Measurements from ENCODE around the gene TRIM38.
"Not testable (repeated sequence)": the region's sequence is repeated elsewhere in the genome, so short reads cannot be mapped to it uniquely, and the experiment has no call there.

The TRIM38 gene

DNA sequence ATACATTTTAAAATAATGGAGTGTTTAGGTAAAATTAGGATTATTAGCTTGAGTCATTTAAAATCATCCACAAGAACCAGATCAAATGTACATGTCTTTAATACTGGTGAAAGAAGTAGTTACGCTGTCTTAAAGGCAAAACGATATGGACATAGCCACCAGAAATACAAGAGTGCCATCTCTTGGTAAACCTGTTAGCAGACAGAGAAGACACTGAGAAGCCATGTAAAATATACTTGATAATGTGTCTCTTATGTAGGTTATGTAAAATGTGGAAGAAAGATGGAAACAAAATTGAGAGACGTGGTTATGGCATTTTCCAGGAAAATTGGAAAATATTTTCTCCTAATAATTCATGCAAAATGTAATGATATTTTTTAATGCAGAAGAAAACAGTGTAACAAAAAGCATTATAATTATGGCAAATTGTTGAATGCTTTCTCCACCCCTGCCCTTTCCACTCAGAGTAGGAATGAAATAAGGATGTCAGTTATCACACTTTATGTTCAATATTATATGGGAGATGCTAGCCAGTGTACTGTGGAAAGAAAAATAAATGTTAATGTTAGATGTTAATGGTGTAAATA is 19.9 kb upstream of the TRIM38 start:
- DNase-seq = no peak

DNA sequence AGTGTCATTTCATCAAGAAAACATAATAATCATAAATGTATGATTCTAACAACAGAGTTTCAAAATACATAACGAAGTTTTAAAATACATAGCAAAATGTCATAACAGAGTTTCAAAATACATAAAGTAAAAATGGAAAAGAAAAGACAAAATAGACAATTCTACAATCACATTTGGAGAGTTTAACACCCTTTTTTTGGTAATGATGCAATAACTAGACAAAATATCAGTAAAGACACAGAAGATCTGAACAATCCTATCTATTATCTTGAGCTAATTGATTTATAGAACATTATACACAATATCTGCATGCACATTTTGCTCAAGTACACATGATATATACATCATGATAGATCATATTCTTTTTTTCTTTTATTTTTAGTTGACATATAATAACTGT is 18.7 kb upstream of the TRIM38 start:
- no peak for DNase-seq

DNA sequence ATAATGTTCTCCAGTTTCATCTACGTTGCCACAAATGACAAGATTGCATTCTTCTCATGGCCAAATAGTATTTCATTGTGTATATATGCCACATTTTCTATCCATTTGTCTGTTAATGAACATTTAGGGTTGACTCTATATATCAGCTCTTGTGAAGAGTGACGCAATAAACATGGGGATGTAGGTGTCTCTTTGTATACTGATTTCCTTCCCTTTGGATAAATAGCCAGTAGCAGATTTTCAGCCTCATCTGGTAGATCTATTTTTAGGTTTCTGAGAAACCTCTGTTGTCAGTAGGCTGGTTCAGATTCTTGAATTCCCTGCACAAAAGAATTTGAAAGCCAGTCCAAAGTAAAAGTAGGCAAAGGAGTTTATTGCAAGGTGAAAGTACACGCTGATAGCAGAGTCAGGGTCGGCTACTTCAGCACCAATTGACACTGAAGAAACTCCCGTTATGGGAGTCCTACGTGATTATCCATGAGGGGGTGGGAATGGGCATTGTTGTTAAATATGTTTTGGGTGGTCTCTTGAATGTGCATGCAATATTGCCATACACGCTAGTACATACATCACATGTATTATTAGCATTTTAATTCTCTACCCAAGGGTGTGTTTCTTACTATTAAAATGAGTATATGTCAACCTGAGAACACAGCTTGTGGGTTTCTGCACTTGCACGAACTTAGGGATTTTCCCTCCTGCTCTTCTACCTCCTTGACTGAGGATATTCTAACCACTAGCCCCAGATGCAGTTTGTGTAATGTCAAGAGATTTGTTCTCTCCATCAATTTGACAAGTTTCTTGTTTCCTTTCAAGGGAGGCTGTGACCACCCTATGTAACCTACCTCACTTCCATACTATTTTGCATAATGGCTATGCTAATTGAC is 17.7 kb upstream of the TRIM38 start:
- no peak for DNase-seq

DNA sequence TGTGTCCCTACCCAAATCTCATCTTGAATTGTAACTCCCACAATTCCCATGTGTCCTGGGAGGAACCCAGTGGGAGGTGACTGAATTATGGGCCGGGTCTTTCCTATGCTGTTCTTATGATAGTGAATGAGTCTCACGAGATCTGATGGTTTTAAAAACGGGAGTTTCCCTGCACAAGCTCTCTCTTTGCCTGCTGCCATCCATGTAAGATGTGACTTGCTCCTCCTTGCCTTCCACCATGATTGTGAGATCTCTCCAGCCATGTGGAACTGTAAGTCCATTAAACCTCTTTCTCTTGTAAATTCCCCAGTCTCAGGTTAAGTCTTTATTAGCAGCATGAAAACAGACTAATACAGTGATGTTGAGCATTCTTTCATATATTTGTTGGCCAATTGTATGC is 16.9 kb upstream of the TRIM38 start:
- DNase-seq = not testable (repeated sequence)

DNA sequence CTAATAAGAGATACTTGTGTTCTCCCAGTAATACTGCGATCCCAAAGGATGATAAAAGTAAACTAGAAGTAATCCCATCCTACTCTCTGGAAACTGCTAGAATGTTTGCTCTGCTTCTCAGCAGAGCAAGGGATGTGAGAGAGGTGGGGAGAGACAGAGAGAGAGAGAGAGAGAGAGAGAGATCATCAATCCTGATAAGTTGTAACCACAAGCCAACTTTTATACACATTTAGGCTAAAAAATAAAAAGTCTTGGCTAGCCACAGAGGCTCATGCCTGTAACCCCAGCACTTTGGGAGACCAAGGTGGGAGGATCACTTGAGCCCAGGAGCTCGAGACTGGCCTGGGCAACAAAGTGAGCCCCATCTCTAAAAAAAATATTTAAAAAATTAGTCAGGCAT is 16.0 kb upstream of the TRIM38 start:
- no peak for DNase-seq

DNA sequence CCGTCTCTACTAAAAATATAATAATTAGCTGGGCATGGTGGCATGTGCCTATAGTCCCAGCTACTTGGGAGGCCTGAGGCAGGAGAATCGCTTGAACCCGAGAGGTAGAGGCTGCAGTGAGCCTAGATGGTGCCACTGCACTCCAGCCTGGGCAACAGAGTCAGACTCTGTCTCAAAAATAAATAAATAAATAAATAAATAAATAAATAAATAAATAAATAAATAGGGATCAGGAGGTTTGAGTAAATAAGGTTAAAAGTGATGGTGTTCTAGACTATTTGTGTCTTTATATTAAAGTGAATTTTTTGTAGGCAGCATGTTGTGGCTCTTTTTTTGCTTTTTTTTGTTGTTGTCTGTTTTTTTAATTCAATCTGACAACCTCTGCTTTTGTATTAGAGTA is 15.1 kb upstream of the TRIM38 start:
- DNase-seq = not testable (repeated sequence)

DNA sequence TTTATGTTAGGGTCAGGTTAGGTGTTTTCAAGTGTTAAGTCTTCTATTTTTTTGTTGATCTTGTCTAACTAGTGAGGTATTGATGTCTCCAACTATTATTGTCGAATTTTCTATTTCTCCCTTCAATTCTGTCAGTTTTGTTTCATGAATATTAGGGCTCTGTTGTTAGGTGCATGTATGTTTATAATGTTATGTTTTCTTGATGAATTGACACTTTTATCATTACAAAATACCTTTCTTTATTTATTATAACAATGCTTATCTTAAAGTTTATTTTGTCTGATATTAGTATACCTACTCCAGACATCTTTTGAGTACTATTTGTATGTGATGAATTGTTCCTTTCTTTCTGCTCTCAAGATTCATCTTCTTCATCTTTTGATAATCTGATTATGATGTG is 12.9 kb upstream of the TRIM38 start:
- DNase-seq = no peak

DNA sequence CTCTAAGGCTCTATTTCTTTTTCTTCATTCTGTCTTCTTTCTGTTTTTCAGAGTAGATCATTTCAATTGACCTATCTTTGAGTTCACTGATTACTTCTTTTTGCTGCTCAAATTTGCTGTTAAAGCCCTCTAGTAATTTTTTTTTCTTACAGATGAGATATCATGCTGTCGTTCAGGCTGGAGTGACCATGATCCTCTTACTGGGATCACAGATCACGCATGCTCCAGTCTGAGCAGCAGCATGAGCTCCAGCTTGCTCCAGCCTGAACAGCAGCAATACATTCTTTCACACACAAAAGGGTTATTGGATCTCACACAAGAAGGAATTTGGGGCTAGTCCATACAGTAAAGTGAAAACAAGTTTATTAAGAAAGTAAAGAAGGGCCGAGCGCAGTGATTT is 12.3 kb upstream of the TRIM38 start:
- DNase-seq = no peak

DNA sequence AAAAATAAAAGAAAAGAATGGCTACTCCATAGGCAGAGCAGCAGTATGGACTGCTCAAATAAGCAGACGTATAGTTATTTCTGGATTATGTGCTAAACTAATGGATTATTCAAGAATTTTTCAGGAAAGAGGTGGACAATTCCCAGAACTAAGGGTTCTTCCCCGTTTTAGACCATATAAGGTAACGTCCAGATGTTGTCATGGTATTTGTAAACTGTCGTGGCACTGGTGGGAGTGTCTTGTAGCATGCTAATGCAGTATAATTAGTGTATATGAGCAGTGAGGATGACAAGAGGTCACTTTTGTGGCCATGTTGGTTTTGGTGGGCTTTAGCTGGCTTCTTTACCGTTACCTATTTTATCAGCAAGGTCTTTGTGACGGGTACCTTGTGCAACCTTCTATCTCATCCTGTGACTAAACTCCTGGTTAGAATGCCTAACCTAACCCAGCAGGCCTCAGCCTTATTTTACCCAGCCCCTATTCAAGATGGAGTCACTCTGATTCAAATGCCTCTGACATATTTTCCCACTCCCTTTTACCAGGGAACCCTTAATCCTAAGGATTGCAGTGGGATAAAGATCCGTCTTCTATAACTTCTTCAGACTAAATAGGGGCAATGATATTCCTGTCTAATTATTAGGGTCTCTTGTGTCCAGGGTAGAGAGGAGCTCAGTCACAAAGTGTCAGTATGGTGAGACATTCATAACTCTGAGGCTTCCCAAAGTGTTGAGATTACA is 11.1 kb upstream of the TRIM38 start:
- no peak for DNase-seq

DNA sequence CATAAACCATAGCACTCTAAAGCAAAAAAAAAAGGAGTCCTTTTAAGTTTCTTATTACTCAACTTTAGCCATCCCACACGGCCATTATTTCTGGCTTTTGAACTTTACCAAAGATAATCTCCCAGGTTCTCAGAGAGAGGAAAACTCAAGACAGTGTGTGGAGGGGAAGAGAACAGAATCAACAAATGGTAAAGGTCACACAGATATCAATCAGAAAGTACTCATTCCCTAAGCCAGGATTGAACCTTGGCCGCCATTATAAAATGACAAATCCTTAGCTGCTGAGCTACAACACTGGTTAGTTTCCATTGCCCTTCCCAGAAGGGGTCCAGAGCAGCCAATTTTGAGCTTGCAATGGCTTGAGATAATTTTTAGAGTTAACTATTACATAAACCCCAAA is 10.1 kb upstream of the TRIM38 start:
- no peak for DNase-seq

DNA sequence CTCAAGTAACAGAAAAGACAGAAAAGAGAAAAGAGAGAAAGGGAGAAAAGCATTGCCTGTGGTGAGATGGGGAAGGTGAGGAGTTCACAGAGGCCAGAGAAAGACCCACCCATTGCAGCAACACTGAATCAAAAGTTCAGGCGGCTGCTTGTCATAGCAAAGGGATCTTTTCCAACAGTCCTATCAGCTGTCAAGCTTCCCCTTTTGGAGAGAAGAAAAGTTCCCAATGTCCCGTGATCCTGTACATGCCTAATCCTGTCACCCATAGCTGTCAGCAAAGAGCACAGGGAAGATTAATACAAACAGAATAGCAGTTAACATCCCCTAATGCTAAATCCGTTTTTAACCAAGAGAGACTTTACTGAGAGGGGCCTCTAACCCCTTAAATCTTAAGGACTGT is 8.9 kb upstream of the TRIM38 start:
- DNase-seq = no peak

DNA sequence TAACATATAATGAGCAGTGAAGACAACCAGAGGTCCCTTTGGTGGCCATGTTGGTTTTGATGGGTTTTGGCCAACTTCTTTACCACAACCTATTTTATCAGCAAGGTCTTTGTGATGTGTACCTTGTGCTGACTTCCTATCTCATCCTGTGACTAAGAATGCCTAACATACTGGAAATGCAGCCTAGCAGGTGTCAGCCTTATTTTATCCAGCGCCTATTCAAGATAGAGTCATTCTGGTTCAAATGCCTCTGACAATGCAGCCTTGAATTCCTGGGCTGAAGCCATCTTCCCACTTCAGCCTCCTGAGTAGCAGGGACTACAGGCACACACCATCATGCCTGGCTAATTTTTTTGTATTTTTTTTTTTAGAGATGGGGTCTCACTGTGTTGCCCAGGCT is 7.8 kb upstream of the TRIM38 start:
- DNase-seq = no peak

DNA sequence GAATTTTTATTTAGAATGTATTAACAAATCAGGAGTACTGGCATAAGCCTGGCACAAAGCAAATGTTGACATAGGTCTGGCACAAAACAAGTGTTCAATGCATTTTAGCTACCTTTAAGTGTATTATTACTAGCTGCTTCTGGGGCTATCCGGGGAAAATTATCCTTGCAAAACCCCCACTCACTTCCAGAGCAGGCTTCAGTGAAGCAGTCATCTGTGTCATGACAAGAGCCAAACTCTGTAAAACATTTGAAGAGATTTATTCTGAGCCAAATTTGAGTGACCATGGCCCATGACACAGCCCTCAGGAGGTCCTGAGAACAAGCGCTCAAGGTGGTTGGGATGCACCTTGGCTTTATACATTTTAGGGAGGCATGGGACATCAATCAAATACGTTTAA is 6.4 kb upstream of the TRIM38 start:
- DNase-seq = no peak

DNA sequence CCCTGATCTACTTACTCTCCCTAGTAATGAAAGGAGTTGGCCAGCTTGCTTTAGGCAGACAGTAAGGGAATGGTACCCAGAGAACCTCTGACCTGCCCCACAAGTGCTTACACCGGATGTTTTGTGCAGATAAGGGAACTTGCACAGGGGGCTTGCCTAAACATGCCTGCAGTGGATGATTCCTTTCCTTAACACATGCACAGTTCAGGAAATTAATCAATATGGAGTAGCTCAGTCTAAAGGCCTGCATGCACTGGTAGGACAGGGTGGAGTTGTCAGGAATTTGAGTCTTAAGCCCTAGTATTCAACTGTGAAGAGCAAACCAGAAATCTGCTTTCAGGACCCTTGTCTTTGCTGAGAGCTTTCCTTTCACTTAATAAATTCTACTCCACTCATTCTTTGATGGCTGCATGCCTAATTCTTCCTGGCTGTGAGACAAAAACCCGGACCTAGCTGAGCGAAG is 3.9 kb upstream of the TRIM38 start:
- DNase-seq = no peak

DNA sequence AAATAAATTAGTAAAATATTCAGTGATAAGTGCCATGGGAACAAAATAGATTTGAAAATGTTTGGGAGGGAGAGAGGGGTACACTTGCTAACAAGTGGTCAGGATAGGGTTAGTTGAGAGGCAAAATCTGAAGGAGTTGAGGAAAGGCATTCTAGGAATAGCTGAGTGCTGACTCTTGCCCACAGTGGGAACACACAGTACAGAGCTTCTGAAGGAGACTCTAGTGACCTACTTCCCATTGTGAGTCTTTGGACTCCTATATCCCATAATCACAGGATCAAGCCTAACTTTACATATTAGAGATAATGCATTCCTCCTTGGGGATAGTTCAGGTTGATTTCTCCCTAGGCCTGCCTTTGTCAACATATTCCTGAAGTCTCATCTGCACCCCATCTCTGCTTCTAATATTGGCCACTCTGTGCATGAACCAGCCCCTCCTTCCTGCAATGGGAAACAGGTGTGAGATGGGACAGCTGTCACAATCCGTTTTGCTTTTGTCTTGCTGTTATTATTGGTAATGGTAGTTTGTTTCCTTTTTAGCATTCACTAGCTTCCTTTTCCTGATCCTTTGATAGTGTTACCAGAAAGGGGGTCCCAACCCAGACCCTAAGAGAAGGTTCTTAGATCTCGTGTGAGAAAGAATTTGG is 2.6 kb upstream of the TRIM38 start:
- DNase-seq = no peak

DNA sequence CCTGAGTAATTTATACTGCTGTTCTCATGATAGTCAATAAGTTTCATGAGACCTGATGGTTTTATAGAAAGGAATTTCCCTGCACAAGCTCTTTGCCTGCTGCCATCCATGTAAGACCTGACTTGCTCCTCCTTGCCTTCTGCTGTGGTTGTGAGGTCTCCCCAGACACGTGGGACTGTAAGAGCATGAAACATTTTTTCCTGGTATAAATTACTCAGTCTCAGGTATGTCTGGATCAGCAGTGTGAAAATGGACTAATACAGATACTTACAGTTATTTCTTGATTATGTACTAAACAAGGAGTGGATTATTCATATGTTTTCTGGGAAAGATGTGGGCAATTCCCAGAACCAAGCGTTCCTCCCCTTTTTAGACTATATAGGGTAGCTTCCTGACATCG is 1.9 kb upstream of the TRIM38 start:
- DNase-seq = no peak

DNA sequence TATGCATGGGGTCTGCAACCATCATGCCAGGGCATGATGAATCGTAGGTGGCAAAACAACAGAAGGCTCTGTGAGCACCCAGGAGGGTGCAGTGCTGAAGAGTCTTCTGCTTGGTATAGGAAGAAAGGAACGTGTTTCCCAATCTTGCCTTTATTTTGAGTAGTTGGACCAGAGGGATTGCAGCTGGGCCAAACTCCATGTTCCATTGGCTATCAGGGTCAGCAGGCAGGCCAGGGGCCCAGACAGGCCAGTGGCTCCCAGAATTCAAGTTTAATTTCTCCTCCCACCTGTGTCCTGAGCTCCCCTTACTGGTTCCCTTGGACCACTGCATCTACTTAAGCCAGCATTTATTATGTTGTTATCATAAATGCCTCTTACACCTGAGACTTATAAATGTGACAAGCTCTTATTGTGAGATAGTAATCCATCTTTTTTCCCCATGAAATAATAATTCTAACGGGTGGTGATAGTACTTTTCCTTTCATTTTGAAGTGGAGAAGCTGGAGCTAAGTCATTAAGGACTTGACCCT is 918 bp upstream of the TRIM38 start:
- DNase-seq = no peak

DNA sequence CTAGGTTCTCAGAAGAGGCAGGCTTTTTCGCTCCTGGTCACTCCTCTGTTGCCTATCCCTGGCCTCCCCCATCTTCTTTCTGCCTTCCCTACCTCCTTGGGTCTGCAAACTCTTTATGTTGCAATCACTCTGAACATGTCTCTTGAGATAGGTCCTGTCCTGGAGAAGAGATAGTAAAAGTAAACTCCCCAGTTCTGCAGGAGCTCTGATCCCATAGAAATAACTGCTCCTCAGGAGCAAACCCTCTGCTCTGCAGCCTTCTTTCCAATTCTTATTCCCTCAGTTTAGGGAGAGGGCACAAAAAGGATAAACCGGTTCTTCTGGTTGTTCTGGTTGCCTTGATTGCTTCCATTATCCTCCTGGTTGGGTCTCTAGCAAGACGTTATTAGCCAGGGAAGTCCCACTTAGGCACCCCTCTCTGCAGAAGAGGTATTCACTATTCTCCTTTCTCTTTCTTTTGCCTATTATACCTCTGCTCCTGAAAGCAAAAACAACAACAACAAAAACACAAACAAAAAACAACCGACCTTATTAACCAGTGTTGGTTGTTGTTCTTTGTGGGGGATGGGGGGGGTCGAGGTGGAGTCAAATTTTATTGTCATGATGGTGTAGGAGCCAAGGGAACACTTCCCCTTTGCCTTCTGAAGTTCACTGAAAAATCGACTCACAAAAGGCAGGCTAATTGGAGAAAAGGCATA is 973 bp downstream of the TRIM38 start:
- no peak for DNase-seq

DNA sequence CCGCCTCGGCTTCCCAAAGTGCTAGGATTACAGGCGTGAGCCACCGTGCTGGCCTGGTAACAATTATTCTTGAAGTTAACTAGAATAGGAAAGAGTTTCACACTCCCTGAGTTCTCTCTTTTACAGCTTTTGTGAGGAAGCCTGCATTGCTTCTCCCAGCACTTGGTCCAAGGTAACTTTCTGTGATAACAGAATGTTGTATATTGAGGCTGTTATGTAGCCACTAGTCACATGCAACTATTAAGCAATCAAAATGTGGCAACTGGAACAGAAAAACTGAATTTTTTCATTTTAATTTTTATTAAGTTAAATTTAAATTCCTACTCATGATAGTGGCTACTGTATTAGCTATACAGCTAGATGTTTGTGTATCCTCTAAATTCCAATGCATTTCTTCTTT is 2.5 kb downstream of the TRIM38 start:
- no peak for DNase-seq

DNA sequence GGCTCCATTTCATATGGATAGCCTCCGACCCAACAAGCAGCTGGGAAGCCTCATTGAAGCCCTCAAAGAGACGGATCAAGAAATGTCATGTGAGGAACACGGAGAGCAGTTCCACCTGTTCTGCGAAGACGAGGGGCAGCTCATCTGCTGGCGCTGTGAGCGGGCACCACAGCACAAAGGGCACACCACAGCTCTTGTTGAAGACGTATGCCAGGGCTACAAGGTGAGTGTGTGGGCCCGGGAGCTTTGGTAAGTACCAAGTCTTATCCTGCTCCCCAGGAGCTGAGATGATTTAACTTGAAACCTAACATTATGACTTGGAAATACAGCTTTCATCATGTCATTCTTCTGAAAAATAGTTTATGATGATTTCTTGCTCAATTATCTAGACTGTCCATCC is 4.1 kb downstream of the TRIM38 start:
- DNase-seq = no peak

DNA sequence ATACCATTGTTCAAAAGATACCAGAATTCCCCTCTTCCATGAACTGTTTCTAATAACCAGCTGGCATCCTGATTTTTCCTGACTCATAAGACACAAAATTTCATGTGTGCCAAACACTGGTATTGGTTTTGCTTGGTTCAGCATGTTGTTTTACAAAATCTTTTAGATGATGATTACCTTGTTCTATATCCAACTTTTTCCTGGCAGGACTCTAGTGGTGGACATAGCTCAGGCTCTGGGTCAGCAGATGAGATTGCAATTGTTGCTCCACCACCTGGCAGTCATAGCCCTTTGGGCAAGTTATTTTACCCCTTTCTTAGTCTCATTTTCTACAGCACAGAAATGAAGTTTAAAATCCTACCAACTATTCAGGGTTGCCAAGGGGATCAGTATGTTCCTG is 6.2 kb downstream of the TRIM38 start:
- no peak for DNase-seq

DNA sequence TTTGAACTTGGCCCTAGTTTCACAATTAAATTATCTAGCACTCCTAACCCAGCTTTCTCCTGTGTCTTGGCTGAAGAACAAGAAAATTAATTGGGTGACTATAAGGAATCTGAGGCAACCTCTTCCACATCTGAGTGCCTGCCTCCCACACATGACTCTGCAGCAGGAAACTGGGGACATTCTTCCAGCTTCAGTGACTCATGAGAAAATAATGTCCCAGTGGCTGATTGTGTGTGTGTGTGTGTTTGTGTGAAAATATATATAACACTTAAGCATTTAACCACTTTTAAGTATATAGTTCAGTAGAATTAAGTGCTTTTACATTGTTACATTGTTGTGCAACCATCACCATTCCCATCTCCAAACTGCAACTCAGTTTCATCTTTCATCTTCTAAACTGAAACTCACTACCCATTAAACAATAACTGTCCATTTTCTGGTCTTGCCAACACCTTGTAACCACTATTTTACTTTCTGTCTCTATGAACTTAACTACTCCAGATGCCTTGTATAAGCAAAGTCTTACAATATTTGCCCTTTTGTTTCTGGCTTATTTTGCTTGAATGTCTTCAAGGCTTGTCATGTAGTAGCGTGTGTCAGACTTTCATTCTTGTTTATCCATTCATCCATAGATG is 8.7 kb downstream of the TRIM38 start:
- no peak for DNase-seq
